Fibroblast of lung (primary cell): ENCODE measurements around the gene RHBDL3. TPM values are rescaled to one million over a fixed set of nuclear protein-coding genes. Genes with fewer than 3 reads are reported as not detected.

Experiments used
- DNase-seq, 2 donors: peaks; one replicate each; pipeline versions ENCODE4 v3.0.0 to v3.0.0-alpha.2; 2010; ENCODE audit warnings: low read depth in 2 of 2
- H2AFZ ChIP-seq: 2 replicates; pipeline ENCODE4 v1.5.1; 2012; ENCODE audit warnings: low read length, control low read depth, inconsistent platforms
- H3K27ac ChIP-seq: 2 replicates; pipeline ENCODE4 v1.5.1; 2011; ENCODE audit warnings: low read length, control low read depth; ENCODE audit not compliant: insufficient read depth
- H3K27me3 ChIP-seq: 2 replicates; pipeline ENCODE4 v1.5.1; 2011; ENCODE audit warnings: mild to moderate bottlenecking, low read length; ENCODE audit not compliant: control insufficient read depth, insufficient read depth
- H3K36me3 ChIP-seq: 2 replicates; pipeline ENCODE4 v1.5.1; 2011; ENCODE audit warnings: low read length; ENCODE audit not compliant: control insufficient read depth, insufficient read depth
- H3K4me1 ChIP-seq: 2 replicates; pipeline ENCODE4 v1.5.1; 2011; ENCODE audit warnings: low read length; ENCODE audit not compliant: control insufficient read depth, insufficient read depth; ENCODE audit errors: extremely low read depth
- H3K4me2 ChIP-seq: 2 replicates; pipeline ENCODE4 v1.5.1; 2011; ENCODE audit warnings: low read length, control low read depth; ENCODE audit not compliant: insufficient read depth; ENCODE audit errors: extremely low read depth
- H3K4me3 ChIP-seq, 4 experiments: fragments of 200-600 bp in 1 of 4; sonication (generic) in 1 of 4; replicated peaks in 1 of 4; 2 replicates each; pipeline ENCODE4 v1.5.1; 2011 to 2016; ENCODE audit warnings: low read length in 4 of 4, low read depth in 3 of 4, mild to moderate bottlenecking in 3 of 4, control low read depth in 2 of 4, inconsistent platforms in 1 of 4, mixed read lengths in 1 of 4; ENCODE audit not compliant: insufficient read depth in 1 of 4; ENCODE audit errors: control extremely low read depth in 1 of 4
- H3K79me2 ChIP-seq: 2 replicates; pipeline ENCODE4 v1.5.1; 2012; ENCODE audit warnings: mild to moderate bottlenecking, low read length, inconsistent platforms; ENCODE audit not compliant: control insufficient read depth, insufficient read depth
- H3K9ac ChIP-seq: 2 replicates; pipeline ENCODE4 v1.5.1; 2011; ENCODE audit warnings: mild to moderate bottlenecking, low read length, control low read depth; ENCODE audit not compliant: insufficient read depth
- H3K9me3 ChIP-seq: 2 replicates; pipeline ENCODE4 v1.5.1; 2012; ENCODE audit warnings: low read depth, low read length; ENCODE audit not compliant: control insufficient read depth, insufficient read depth
- H4K20me1 ChIP-seq: 2 replicates; pipeline ENCODE4 v1.5.1; 2011; ENCODE audit warnings: low read length; ENCODE audit not compliant: control insufficient read depth, insufficient read depth; ENCODE audit errors: extremely low read depth
- CTCF ChIP-seq, 2 donors: IDR thresholded peaks in 1 of 2; conservative IDR thresholded peaks in 1 of 2; 1 replicate in 1 of 2; 2 replicates in 1 of 2; pipeline ENCODE4 v1.5.1; 2011 to 2012; ENCODE audit warnings: low read length in 2 of 2, control low read depth in 1 of 2, inconsistent platforms in 1 of 2, low read depth in 1 of 2, mild to moderate bottlenecking in 1 of 2
- EZH2 ChIP-seq: IDR thresholded peaks from 2 replicates; pipeline ENCODE4 v1.5.1; 2012; ENCODE audit warnings: low read length, control low read depth, mild to moderate bottlenecking; ENCODE audit errors: missing control alignments
- polyA plus RNA-seq, 2 donors: library from polyadenylated mRNA; depleted of rRNA in 1 of 2; stranded (reverse) in 1 of 2; unstranded in 1 of 2; fragments of >200 nt; gene quantifications; 2 replicates each; pipeline ENCODE4 v1.2.1, GENCODE V29; 2011 to 2012; ENCODE audit warnings: missing spikeins in 1 of 2
- total RNA-seq: library from RNA; depleted of rRNA; stranded (reverse); fragments of >200 nt; gene quantifications from 2 replicates; pipeline ENCODE4 v1.2.1, GENCODE V29; 2014

Gene RHBDL3
- total and polyA plus RNA-seq, 2 donors (not counting 1 experiment from before 2014, with no cell fraction given) = 0.17 to 0.43 TPM

GRCh38 chr17:32357615-32358014 lies 92.0 kb downstream of the RHBDL3 start:
- no peak overlapping the region for H2AFZ ChIP-seq
- H3K9ac ChIP-seq = no peak overlapping the region
- H3K79me2 ChIP-seq = peaks cover 85% of the 10 kb centered on the region
- H3K4me3 ChIP-seq = no peak overlapping the region
- no peak overlapping the region for H3K27ac ChIP-seq
- H4K20me1 ChIP-seq = no peaks in the 10 kb centered on the region
- no peak overlapping the region for H3K4me2 ChIP-seq
- no peaks in the 10 kb centered on the region for H3K27me3 ChIP-seq
- H3K4me1 ChIP-seq = peaks cover 4% of the 10 kb centered on the region
- DNase-seq = no peak
- no peaks in the 10 kb centered on the region for H3K9me3 ChIP-seq
- peaks cover 13% of the 10 kb centered on the region for H3K36me3 ChIP-seq
- no peak for TF ChIP-seq CTCF (conservative IDR thresholded peaks at IDR 0.05 in 1 of 2, IDR thresholded peaks at IDR 0.05 in 1 of 2; ENCODE audit: low read depth in 1 of 2, low read length in 2 of 2)

GRCh38 chr17:32361270-32361669 lies 95.6 kb downstream of the RHBDL3 start:
- H3K27me3 ChIP-seq = no peaks in the 10 kb centered on the region
- no peaks in the 10 kb centered on the region for H3K4me1 ChIP-seq
- H3K9ac ChIP-seq = no peak overlapping the region
- H2AFZ ChIP-seq = no peak overlapping the region
- H3K79me2 ChIP-seq = peaks cover 62% of the 10 kb centered on the region
- no peak overlapping the region for H3K27ac ChIP-seq
- no peaks in the 10 kb centered on the region for H3K9me3 ChIP-seq
- TF ChIP-seq EZH2 (no peak), CTCF (conservative IDR thresholded peaks at IDR 0.05 in 1 of 2, IDR thresholded peaks at IDR 0.05 in 1 of 2; ENCODE audit: low read depth in 1 of 2, low read length in 2 of 2) (no peak)
- H4K20me1 ChIP-seq = no peaks in the 10 kb centered on the region
- H3K36me3 ChIP-seq = peaks cover 15% of the 10 kb centered on the region
- no peak overlapping the region for H3K4me3 ChIP-seq
- no peak overlapping the region for H3K4me2 ChIP-seq
- DNase-seq = no peak

GRCh38 chr17:32370426-32370825 lies 104.8 kb downstream of the RHBDL3 start:
- no peak overlapping the region for H3K9ac ChIP-seq
- H3K27me3 ChIP-seq = no peaks in the 10 kb centered on the region
- no peaks in the 10 kb centered on the region for H4K20me1 ChIP-seq
- H3K36me3 ChIP-seq = peaks cover 19% of the 10 kb centered on the region
- H3K27ac ChIP-seq = no peak overlapping the region
- TF ChIP-seq CTCF (conservative IDR thresholded peaks at IDR 0.05 in 1 of 2, IDR thresholded peaks at IDR 0.05 in 1 of 2; ENCODE audit: low read depth in 1 of 2, low read length in 2 of 2) (no peak), EZH2 (no peak)
- no peak for DNase-seq
- H3K4me3 ChIP-seq = no peak overlapping the region
- no peak overlapping the region for H3K4me2 ChIP-seq
- H3K4me1 ChIP-seq = no peaks in the 10 kb centered on the region
- H2AFZ ChIP-seq = no peak overlapping the region
- peaks cover 35% of the 10 kb centered on the region for H3K79me2 ChIP-seq
- no peaks in the 10 kb centered on the region for H3K9me3 ChIP-seq

Other genes with a start within 250 kb of the RHBDL3 start
- gene RHOT1, start 123.3 kb upstream of the RHBDL3 start, total RNA-seq = 44.7 and 58.8 TPM in 2 replicates
- 41.3 and 45.6 TPM in 2 replicates for gene RHOT1, start 123.3 kb upstream of the RHBDL3 start, polyA plus RNA-seq
- 13.6 and 30.2 TPM in 2 replicates for gene C17orf75, start 76.3 kb downstream of the RHBDL3 start, total RNA-seq
- gene C17orf75, start 76.3 kb downstream of the RHBDL3 start, polyA plus RNA-seq = 15.2 and 16.4 TPM in 2 replicates
- gene ZNF207, start 84.3 kb downstream of the RHBDL3 start, total RNA-seq = 55.2 and 75.3 TPM in 2 replicates
- 279 and 321 TPM in 2 replicates for gene ZNF207, start 84.3 kb downstream of the RHBDL3 start, polyA plus RNA-seq
- 60.4 and 74.1 TPM in 2 replicates for gene PSMD11, start 178.7 kb downstream of the RHBDL3 start, total RNA-seq
- 77.9 and 101 TPM in 2 replicates for gene PSMD11, start 178.7 kb downstream of the RHBDL3 start, polyA plus RNA-seq
- 0.33 and 0.51 TPM in 2 replicates for gene CDK5R1, start 221.2 kb downstream of the RHBDL3 start, total RNA-seq
- gene CDK5R1, start 221.2 kb downstream of the RHBDL3 start, polyA plus RNA-seq = 0.46 and 0.56 TPM in 2 replicates